SK-N-SH (cell line): Measurements from ENCODE around the gene MVP. TPM values are rescaled to one million over a fixed set of nuclear protein-coding genes. Genes with fewer than 3 reads are reported as not detected.

ENCODE experiments used
- CTCF ChIA-PET: fragments of 300-600, 350-600 bp; formaldehyde crosslinking; extraction: SDS; loops from one replicate; lab custom pipeline; 2021; lab: Yijun Ruan, JAX
- POLR2A ChIA-PET: fragments of 350-600 bp; sonication (Branson Sonifier 250); formaldehyde crosslinking; extraction: SDS; loops from one replicate; lab custom pipeline; 2020; ENCODE audit warnings: antibody characterized with exemption, inconsistent platforms; lab: Yijun Ruan, JAX
- DNase-seq: peaks from one replicate; pipeline ENCODE4 v3.0.0; 2012
- H2AFZ ChIP-seq: fragments of 200-600 bp; sonication (generic); 2 replicates; pipeline ENCODE4 v1.8.1; 2016; ENCODE audit warnings: antibody characterized with exemption, mild to moderate bottlenecking, low read depth
- H3F3A ChIP-seq: fragments of 200-600 bp; sonication (generic); replicated peaks from 2 replicates; pipeline ENCODE3; 2016; ENCODE audit warnings: antibody characterized with exemption, mild to moderate bottlenecking; ENCODE audit not compliant: insufficient read depth
- H3K27ac ChIP-seq, 2 experiments: fragments of 200-500 bp in 1 of 2; fragments of 200-600 bp in 1 of 2; sonication (Bioruptor generic) in 1 of 2; sonication (generic), shearing (Covaris generic) in 1 of 2; 2 replicates each; pipeline versions ENCODE4 v1.5.1 to v1.6.1; 2014 to 2016; ENCODE audit warnings: low read depth in 2 of 2, inconsistent platforms in 1 of 2, low read length in 1 of 2, mild to moderate bottlenecking in 1 of 2, mixed read lengths in 1 of 2
- H3K27me3 ChIP-seq: fragments of 200-600 bp; sonication (generic), shearing (Covaris generic); 2 replicates; pipeline ENCODE4 v1.6.1; 2016; ENCODE audit warnings: mixed run types; ENCODE audit not compliant: insufficient read depth
- H3K36me3 ChIP-seq, 2 experiments: fragments of 200-500 bp in 1 of 2; fragments of 200-600 bp in 1 of 2; sonication (Bioruptor generic) in 1 of 2; sonication (generic) in 1 of 2; replicated peaks in 1 of 2; 2 replicates each; pipeline versions ENCODE3 to v1.5.1; 2014 to 2016; ENCODE audit warnings: low read length in 1 of 2, mild to moderate bottlenecking in 1 of 2; ENCODE audit not compliant: insufficient read depth in 2 of 2, control insufficient read depth in 1 of 2
- H3K4me1 ChIP-seq, 2 experiments: fragments of 200-500 bp in 1 of 2; fragments of 200-600 bp in 1 of 2; sonication (Bioruptor generic) in 1 of 2; sonication (generic), shearing (Covaris generic) in 1 of 2; 2 replicates each; pipeline versions ENCODE4 v1.5.1 to v1.6.1; 2014 to 2016; ENCODE audit warnings: low read depth in 1 of 2, low read length in 1 of 2, mixed run types in 1 of 2; ENCODE audit not compliant: insufficient read depth in 2 of 2, control insufficient read depth in 1 of 2
- H3K4me2 ChIP-seq: fragments of 200-600 bp; sonication (generic), shearing (Covaris generic); 2 replicates; pipeline ENCODE4 v1.6.1; 2017; ENCODE audit warnings: mixed run types
- H3K4me3 ChIP-seq, 2 experiments: fragments of 200-500 bp in 1 of 2; fragments of 200-600 bp in 1 of 2; sonication (Bioruptor generic) in 1 of 2; sonication (generic), shearing (Covaris generic) in 1 of 2; 2 replicates each; pipeline versions ENCODE4 v1.5.1 to v1.8.1; 2014 to 2016; ENCODE audit warnings: low read depth in 2 of 2, inconsistent platforms in 1 of 2, low read length in 1 of 2, mild to moderate bottlenecking in 1 of 2, mixed read lengths in 1 of 2, moderate library complexity in 1 of 2
- H3K79me2 ChIP-seq: fragments of 200-600 bp; sonication (generic); 2 replicates; pipeline ENCODE4 v1.8.1; 2017; ENCODE audit warnings: mild to moderate bottlenecking; ENCODE audit not compliant: insufficient read depth
- H3K9ac ChIP-seq: fragments of 200-600 bp; sonication (generic); 2 replicates; pipeline ENCODE4 v1.6.1; 2017; ENCODE audit warnings: mixed run types
- H3K9me2 ChIP-seq: fragments of 200-600 bp; sonication (generic); 2 replicates; pipeline ENCODE4 v1.6.1; 2017; ENCODE audit warnings: mixed run types
- H3K9me3 ChIP-seq: fragments of 200-600 bp; sonication (generic); 2 replicates; pipeline ENCODE4 v1.6.1; 2017; ENCODE audit warnings: mixed run types, mild to moderate bottlenecking, moderate library complexity
- H4K20me1 ChIP-seq: fragments of 200-600 bp; sonication (generic); 2 replicates; pipeline ENCODE4 v1.6.1; 2017; ENCODE audit warnings: mild to moderate bottlenecking, mixed run types; ENCODE audit not compliant: insufficient read depth
- CHD2 ChIP-seq: fragments of 150-350 bp; IDR thresholded peaks from 2 replicates; pipeline ENCODE4 v1.6.1; 2018; ENCODE audit warnings: low read length; ENCODE audit not compliant: partially characterized antibody
- ELF1 ChIP-seq: IDR thresholded peaks from 2 replicates; pipeline ENCODE4 v1.4.0; 2012
- EP300 ChIP-seq, 2 experiments: IDR thresholded peaks; 2 replicates each; pipeline versions ENCODE4 v1.4.0 to v1.6.1; 2012; ENCODE audit warnings: borderline replicate concordance in 1 of 2, low read depth in 1 of 2, low read length in 1 of 2
- EZH2phosphoT487 ChIP-seq: fragments of 200-600 bp; sonication (generic); IDR thresholded peaks from 2 replicates; pipeline ENCODE4 v1.6.1; 2017; ENCODE audit warnings: low read depth, mixed run types, mild to moderate bottlenecking, antibody characterized with exemption, moderate library complexity, borderline replicate concordance
- FOSL2 ChIP-seq: IDR thresholded peaks from 2 replicates; pipeline ENCODE4 v1.4.0; 2012; ENCODE audit warnings: low read depth, mild to moderate bottlenecking, moderate library complexity, borderline replicate concordance
- FOXJ3 ChIP-seq: sonication (generic); formaldehyde crosslinking; IDR thresholded peaks from 2 replicates; pipeline ENCODE4 v1.5.1; 2020; ENCODE audit warnings: mild to moderate bottlenecking, missing genetic modification reagents
- FOXM1 ChIP-seq: IDR thresholded peaks from 2 replicates; pipeline ENCODE4 v1.4.0; 2012; ENCODE audit warnings: low read depth, mild to moderate bottlenecking
- GABPA ChIP-seq: IDR thresholded peaks from 2 replicates; pipeline ENCODE4 v1.4.0; 2012; ENCODE audit warnings: low read depth, mild to moderate bottlenecking
- GATA2 ChIP-seq: sonication (generic); formaldehyde crosslinking; IDR thresholded peaks from 2 replicates; pipeline ENCODE4 v1.5.0; 2020; ENCODE audit warnings: mild to moderate bottlenecking, missing genetic modification reagents
- JUND ChIP-seq: IDR thresholded peaks from 2 replicates; pipeline ENCODE4 v1.4.0; 2012
- MAX ChIP-seq: IDR thresholded peaks from 2 replicates; pipeline ENCODE4 v1.4.0; 2012; ENCODE audit warnings: low read depth
- MXI1 ChIP-seq: IDR thresholded peaks from 2 replicates; pipeline ENCODE4 v1.6.1; 2012; ENCODE audit warnings: mild to moderate bottlenecking, low read depth, low read length, improper control_type of control experiment
- NFIC ChIP-seq: IDR thresholded peaks from 2 replicates; pipeline ENCODE4 v1.4.0; 2012; ENCODE audit warnings: borderline replicate concordance
- POLR2AphosphoS5 ChIP-seq: IDR thresholded peaks from 2 replicates; pipeline ENCODE4 v1.6.1; 2012; ENCODE audit warnings: low read depth, low read length
- RAD21 ChIP-seq: IDR thresholded peaks from 2 replicates; pipeline ENCODE4 v1.6.1; 2012; ENCODE audit warnings: mild to moderate bottlenecking, low read length
- RCOR1 ChIP-seq: fragments of 150-350 bp; IDR thresholded peaks from 2 replicates; pipeline ENCODE4 v1.6.1; 2017; ENCODE audit warnings: antibody characterized with exemption, low read length
- RFX5 ChIP-seq: IDR thresholded peaks from 2 replicates; pipeline ENCODE4 v1.6.1; 2012; ENCODE audit warnings: mild to moderate bottlenecking, improper control_type of control experiment, low read length
- SIN3A ChIP-seq: IDR thresholded peaks from 2 replicates; pipeline ENCODE4 v1.6.1; 2012; ENCODE audit warnings: low read depth, mild to moderate bottlenecking, low read length, moderate library complexity, borderline replicate concordance
- SMC3 ChIP-seq: IDR thresholded peaks from 2 replicates; pipeline ENCODE4 v1.6.1; 2012; ENCODE audit warnings: low read depth, low read length, improper control_type of control experiment
- TAF1 ChIP-seq: IDR thresholded peaks from 2 replicates; pipeline ENCODE4 v1.6.1; 2012; ENCODE audit warnings: low read depth, mild to moderate bottlenecking, low read length, moderate library complexity, borderline replicate concordance
- TCF12 ChIP-seq: IDR thresholded peaks from 2 replicates; pipeline ENCODE4 v1.4.0; 2012
- TEAD4 ChIP-seq: IDR thresholded peaks from 2 replicates; pipeline ENCODE4 v1.4.0; 2012; ENCODE audit warnings: mild to moderate bottlenecking, borderline replicate concordance; ENCODE audit not compliant: insufficient read depth
- USF2 ChIP-seq: fragments of 150-350 bp; IDR thresholded peaks from 2 replicates; pipeline ENCODE4 v1.6.1; 2017; ENCODE audit warnings: antibody characterized with exemption, low read length, low read depth, borderline replicate concordance
- YY1 ChIP-seq: IDR thresholded peaks from 2 replicates; pipeline ENCODE4 v1.4.0; 2012; ENCODE audit warnings: low read depth, mild to moderate bottlenecking
- WGBS: methylation state at CpG from one replicate; pipeline ENCODE4 v1.1.6; 2017; ENCODE audit warnings: low lambda C conversion rate; 5-methylcytosine and 5-hydroxymethylcytosine counted together
- polyA plus RNA-seq, 3 experiments: library from polyadenylated mRNA; depleted of rRNA; stranded (reverse); fragments of >200 nt; gene quantifications; 2 replicates each; pipeline ENCODE4 v1.2.3, GENCODE V29; 2012
- TF ChIP-seq, protein P1 (sequence below): IDR thresholded peaks from 2 replicates; pipeline ENCODE4; 2012
- TF ChIP-seq, protein P2 (sequence below): IDR thresholded peaks from 2 replicates; pipeline ENCODE4 v1.4.0; 2012; ENCODE audit warnings: low read depth, borderline replicate concordance
- TF ChIP-seq, protein P3 (sequence below): fragments of 150-350 bp; IDR thresholded peaks from 2 replicates; pipeline ENCODE4 v1.6.1; 2016; ENCODE audit warnings: mild to moderate bottlenecking, low read depth, low read length

The MVP gene
- polyA plus RNA-seq, 1 of the 3 experiments (the other 2 are of a cell fraction): 222 TPM

GRCh38 chr16:29825145-29826044 is 5.1 kb downstream of the MVP start (continued):
- peak in 1 of 2 experiments; percentile 79; a peak in 1 of 4 replicates for TF ChIP-seq EP300 (IDR thresholded peaks at IDR 0.05; ENCODE audit: borderline replicate concordance in 1 of 2, low read depth in 1 of 2, low read length in 1 of 2)
- TF ChIP-seq GABPA: no peak
- peak; percentile 64; the same call in 1 of the 2 replicates for TF ChIP-seq MAX
- TF ChIP-seq MXI1: no peak
- TF ChIP-seq NFIC: peak; percentile 77
- TF ChIP-seq, protein P1, sequence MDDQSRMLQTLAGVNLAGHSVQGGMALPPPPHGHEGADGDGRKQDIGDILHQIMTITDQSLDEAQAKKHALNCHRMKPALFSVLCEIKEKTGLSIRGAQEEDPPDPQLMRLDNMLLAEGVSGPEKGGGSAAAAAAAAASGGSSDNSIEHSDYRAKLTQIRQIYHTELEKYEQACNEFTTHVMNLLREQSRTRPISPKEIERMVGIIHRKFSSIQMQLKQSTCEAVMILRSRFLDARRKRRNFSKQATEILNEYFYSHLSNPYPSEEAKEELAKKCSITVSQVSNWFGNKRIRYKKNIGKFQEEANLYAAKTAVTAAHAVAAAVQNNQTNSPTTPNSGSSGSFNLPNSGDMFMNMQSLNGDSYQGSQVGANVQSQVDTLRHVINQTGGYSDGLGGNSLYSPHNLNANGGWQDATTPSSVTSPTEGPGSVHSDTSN: peak; percentile 72
- no peak for TF ChIP-seq RAD21
- no peak for TF ChIP-seq SMC3
- TF ChIP-seq SIN3A: no peak; the same call in 1 of the 2 replicates
- peak; percentile 89 for TF ChIP-seq TCF12
- TF ChIP-seq, protein P2, sequence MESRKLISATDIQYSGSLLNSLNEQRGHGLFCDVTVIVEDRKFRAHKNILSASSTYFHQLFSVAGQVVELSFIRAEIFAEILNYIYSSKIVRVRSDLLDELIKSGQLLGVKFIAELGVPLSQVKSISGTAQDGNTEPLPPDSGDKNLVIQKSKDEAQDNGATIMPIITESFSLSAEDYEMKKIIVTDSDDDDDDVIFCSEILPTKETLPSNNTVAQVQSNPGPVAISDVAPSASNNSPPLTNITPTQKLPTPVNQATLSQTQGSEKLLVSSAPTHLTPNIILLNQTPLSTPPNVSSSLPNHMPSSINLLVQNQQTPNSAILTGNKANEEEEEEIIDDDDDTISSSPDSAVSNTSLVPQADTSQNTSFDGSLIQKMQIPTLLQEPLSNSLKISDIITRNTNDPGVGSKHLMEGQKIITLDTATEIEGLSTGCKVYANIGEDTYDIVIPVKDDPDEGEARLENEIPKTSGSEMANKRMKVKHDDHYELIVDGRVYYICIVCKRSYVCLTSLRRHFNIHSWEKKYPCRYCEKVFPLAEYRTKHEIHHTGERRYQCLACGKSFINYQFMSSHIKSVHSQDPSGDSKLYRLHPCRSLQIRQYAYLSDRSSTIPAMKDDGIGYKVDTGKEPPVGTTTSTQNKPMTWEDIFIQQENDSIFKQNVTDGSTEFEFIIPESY: no peak
- TF ChIP-seq RFX5: no peak
- no peak for TF ChIP-seq FOXM1
- TF ChIP-seq YY1: peak; percentile 35; the same call in 1 of the 2 replicates
- TF ChIP-seq, protein P3, sequence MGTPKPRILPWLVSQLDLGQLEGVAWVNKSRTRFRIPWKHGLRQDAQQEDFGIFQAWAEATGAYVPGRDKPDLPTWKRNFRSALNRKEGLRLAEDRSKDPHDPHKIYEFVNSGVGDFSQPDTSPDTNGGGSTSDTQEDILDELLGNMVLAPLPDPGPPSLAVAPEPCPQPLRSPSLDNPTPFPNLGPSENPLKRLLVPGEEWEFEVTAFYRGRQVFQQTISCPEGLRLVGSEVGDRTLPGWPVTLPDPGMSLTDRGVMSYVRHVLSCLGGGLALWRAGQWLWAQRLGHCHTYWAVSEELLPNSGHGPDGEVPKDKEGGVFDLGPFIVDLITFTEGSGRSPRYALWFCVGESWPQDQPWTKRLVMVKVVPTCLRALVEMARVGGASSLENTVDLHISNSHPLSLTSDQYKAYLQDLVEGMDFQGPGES: no peak

- Histone ChIP-seq H4K20me1 (no peaks in the 10 kb centered on the region), H3K27ac (peak overlapping the region in 1 of 2 experiments; percentile 97; a peak in 2 of 4 replicates)
Observed at GRCh38 chr16:29826342-29826695, 6.1 kb downstream of the MVP start.

More at GRCh38 chr16:29826342-29826695, 6.1 kb downstream of the MVP start:
- Histone ChIP-seq H3K9me3 (no peaks in the 10 kb centered on the region), H3K4me1 (peaks cover 14 to 37% of the 10 kb centered on the region in 2 experiments; a peak in 3 of 4 replicates), H3K27me3 (no peaks in the 10 kb centered on the region)
- TF ChIP-seq RFX5: no peak
- TF ChIP-seq FOSL2: no peak
- no peak for TF ChIP-seq RCOR1
- no peak for TF ChIP-seq JUND
- no peak for TF ChIP-seq ELF1
- TF ChIP-seq TCF12: no peak
- no peak for TF ChIP-seq MXI1
- TF ChIP-seq FOXJ3 (CRISPR knock-in tag): no peak
- no peak for TF ChIP-seq CHD2
- no peak for TF ChIP-seq FOXM1
- no peak for TF ChIP-seq TEAD4
- TF ChIP-seq TAF1: no peak
- TF ChIP-seq EZH2phosphoT487: no peak
- TF ChIP-seq GATA2 (CRISPR knock-in tag): no peak
- no peak for TF ChIP-seq YY1
- TF ChIP-seq POLR2AphosphoS5: no peak
- no peak for TF ChIP-seq EP300 (IDR thresholded peaks at IDR 0.05; ENCODE audit: borderline replicate concordance in 1 of 2, low read depth in 1 of 2, low read length in 1 of 2)
- TF ChIP-seq USF2: no peak
- TF ChIP-seq, all 33 proteins: peak for 0
- Histone ChIP-seq H3K9ac (peak overlapping the region; percentile 78; the same call in 1 of the 2 replicates), H3K4me3 (peak overlapping the region in 1 of 2 experiments; percentile 20; a peak in 1 of 4 replicates), H3K79me2 (peaks cover 85% of the 10 kb centered on the region), H3K4me2 (peak overlapping the region; percentile 90), H3F3A (peaks cover 41% of the 10 kb centered on the region), H3K9me2 (no peaks in the 10 kb centered on the region), H3K36me3 (peaks cover 0 to 8% of the 10 kb centered on the region in 2 experiments), H2AFZ (no peak overlapping the region)
- WGBS: 96% methylated on average over 8 of the region's 8 CpGs
- ChIA-PET CTCF (interaction anchor here (0.6 to 14.0 kb wide), 4 partner anchors 9 to 183 kb away, joined by 3 to 129 read pairs (median 6); no protein-coding TSS in a partner anchor), POLR2A (no interaction called here)
- DNase-seq: no peak
